HG02623 (cell line): ENCODE results near the gene PPM1H.
"Not testable (repeated sequence)": the region's sequence is repeated elsewhere in the genome, so short reads cannot be mapped to it uniquely, and the experiment has no call there.

ENCODE experiments used
- ATAC-seq: cut with Tn5 transposase; IDR thresholded peaks from one replicate; pipeline ENCODE4 v1.9.1; 2021; ENCODE audit warnings: moderate library complexity; ENCODE audit not compliant: unreplicated experiment

The PPM1H gene

DNA sequence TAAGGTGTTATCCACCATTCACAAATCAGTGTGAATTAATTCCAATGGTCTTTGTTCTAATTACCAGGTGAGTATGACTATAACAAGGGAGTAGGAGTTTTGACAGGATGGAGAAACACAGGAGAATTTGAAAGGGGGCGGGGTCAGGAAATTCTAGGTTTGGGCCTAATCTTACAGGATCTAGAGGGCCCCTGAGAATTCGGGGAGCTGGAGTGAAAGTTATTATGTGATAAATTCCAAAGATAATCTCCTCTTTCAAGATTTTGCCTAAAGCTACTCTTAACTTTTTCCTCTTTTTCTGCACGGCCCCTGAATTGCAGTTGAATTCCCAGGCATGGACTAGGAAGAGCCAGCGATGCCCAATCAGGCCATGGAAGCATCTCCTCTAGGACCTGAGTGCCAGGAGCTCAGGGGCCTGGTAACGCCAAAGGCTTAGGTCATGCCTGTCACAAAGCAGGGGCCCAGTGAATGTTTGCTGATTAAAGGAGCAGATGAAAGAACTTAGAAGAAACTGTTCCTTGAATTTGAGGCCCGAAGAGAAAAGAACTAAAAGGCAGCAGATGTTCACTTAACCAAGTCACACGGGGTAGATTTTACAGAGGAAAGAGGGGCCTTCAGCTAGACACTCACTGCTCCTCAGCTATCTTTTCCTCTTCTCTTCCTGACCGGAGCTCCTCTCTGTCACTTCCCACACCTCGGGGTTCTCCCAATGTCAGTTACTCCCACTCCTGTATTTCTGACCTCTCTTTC is 195.5 kb downstream of the PPM1H start:
- ATAC-seq = no peak

DNA sequence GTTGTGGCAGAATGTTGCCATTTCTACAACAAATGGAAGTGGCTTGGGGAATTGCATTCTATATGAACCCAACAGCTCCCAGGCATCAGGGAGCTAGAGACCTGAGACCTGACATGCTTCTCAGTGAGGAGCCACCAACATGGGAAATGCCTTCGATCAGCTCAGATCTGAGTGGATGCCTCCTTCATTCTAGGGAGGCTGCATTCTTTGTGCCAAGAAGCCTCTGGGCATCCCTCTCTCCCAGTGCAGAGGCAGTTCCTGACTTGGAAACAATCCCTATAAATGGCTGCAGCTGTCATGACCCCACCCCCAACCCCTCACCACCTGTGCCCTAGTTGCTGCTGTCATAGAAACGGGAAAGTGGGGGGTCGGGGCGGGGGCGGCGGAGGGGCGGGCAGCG is 196.3 kb downstream of the PPM1H start:
- no peak for ATAC-seq

DNA sequence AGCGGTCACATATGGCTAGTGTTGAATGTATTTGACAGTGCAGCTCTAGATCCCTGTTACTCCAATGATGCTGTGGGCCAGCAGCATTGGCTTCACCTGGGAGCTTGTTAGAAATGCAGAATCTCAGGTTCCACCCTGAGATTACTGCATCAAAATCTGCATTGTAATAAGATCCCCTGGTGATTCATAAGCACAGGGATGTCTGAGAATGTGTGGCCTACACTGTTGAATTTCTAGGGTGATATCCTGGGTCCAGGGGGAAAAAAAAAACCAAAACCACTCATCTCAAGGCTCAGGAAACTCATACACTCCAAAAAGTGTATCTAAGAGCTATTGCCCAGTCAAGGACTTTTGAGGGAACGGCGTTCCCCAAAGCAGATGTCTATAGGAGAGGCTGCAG is 196.8 kb downstream of the PPM1H start:
- ATAC-seq = no peak

DNA sequence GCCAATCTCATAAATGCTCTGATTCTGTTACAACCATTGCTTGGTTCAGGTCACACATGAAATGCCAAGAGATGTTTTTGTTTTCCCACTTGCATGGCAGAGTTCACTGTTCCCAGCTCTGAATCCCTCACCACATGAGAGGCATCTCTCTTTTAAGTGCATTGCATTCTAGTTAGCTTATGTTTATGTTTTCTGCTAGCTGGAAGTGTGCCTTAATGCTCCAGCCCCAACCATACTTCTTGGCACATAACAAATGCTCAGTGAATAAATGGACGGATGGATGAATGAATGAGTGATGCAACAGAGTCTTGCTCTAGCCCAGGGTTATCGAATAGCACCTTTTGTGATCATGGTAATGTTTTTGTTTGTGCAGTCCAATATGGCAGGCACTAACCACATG is 197.3 kb downstream of the PPM1H start:
- no peak for ATAC-seq

DNA sequence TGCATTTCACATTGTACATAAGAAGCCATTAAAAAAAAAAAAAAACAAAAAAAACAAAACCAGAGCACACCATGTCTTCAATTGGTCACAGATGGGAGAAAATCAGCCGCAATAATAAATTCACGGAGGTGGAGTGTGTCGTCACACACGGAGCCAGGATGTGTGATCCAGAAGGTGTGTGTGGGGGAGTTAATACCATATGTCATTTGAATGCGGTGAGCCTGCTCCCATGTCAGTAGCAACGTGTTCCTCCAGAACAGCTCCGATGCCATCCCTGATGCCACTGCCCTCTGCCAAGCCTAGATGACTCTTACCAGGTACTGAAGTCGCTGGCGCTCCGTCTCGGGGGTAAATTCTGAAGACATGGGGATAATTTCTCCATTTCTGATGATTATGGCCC is 197.8 kb downstream of the PPM1H start:
- no peak for ATAC-seq

DNA sequence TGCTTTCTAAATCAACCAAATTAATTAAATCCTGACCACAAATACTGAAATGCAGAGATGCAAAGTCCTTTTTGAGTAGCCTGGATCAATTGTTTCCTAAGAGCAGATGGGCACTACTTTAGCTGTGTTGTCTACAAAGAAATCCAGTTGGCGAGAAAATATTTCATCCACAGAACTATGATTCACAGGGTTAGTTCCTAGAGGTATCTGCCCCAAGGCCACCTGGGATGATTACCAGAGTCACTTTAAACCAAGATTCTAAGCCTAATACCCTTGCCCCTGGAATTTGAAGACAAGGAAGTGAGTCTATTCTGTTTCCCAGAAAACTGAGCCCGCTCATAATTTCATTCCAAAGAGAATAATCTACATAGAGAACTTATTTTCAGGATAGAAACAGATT is 198.4 kb downstream of the PPM1H start:
- ATAC-seq = no peak

DNA sequence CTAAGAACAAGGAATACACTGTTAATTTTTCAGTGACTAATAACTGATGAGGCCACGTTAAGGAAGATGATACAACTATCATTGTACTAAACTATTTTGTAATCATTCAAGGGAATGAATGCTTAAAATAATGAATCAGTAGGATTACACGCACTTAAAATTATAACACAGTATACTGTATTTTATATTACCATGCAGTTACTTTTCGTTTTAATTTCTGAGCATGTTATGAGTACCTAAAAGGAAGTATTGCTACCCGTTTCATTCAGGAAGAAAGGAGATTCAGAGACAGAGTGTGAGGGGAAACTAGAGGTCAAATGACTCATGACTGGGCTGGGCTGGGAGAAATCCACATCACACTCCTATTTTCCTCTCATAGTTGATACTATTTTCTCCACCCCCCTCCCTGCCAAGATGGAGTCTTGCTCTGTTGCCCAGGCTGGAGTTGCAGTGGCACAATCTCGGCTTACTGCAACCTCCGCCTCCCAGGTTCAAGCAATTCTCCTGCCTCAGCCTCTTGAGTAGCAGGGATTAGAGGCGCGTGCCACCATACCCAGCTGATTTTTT is 202.0 kb downstream of the PPM1H start:
- no peak for ATAC-seq

DNA sequence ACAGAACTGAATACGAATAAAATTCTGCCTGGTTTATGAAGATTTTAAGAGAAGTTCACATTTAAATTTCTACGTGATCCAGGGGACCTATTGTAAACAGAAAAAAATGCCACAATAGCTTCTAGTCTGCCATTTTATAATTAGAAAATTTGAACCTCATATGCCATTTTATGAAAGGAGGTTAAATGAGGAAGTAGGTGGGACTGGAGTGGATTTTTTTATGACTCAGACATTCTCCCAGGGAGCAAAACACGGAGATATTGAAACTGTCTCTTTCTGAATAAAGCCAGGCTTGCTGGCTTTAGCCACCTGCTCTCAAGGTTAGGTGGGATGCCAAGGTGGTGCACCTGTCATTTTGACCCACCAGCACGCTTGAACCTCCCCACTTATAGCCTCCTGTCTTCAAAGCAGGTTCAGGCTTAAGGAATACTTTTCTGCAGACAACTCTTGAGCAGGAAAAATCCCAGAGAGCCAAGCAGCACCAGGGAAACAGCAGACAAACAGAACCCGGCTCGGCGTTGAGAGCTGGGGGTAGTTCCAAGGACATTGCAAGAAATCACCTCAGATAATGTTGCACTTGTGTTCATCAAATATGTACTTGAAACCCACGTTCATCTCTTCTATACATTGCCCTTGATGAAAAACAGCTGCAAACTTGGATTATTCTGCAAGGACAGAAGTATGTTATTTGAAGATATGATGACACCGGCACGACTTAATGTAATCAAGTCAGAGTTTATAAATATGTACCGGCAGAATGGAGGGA is 203.7 kb downstream of the PPM1H start:
- peak; percentile 45 for ATAC-seq

DNA sequence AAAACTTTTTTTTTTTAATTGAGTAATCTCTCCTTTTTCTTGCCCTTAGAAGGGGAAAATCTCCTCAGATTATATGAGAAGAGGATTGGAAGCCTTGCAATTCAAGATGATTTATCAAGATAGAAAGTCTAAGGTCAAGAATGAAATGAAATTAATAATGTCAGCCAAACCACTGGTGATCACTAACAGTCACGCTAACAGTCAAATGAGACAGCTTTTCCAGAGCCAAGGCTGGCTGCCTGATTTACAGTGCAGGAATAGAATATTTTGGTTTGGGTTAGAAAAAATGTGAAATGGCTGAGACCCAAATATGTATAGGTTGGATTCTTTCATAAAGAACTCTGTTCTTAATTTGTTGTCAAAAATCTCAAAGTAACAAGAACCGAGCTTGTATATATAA is 204.3 kb downstream of the PPM1H start:
- ATAC-seq = no peak

DNA sequence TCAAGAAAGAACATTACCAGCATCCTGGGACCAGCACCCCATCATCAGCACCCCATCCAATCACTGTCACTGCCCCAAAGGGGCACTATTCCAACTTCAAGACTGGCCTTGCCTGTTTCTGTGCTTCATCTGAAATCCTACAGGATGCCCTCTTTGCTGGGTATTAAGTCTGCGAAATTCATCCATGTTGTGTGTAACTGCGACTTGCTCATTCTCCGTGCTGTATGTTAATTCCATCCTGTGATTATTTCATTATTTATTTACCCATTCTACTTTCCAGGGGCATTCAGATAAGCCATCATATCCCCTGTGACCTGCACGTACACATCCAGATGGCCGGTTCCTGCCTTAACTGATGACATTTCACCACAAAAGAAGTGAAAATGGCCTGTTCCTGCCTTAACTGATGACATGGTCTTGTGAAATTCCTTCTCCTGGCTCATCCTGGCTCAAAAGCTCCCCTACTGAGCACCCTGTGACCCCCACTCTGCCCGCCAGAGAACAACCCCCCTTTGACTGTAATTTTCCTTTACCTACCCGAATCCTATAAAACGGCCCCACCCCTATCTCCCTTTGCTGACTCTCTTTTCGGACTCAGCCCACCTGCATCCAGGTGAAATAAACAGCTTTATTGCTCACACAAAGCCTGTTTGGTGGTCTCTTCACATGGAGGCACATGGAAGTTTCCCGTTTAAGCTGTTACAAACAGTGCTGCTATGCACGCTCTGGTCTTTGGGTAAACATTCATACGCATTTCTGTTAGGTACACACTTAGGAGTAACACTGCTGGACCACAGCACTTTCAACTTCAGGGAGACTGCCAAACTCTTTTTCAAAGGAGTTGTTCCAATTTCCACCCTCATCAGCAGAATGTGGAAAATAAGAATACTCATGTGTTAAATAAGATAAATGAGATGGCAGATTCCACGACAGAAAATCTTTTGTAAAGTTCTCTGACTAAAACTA is 205.1 kb downstream of the PPM1H start:
- ATAC-seq = not testable (repeated sequence)

DNA sequence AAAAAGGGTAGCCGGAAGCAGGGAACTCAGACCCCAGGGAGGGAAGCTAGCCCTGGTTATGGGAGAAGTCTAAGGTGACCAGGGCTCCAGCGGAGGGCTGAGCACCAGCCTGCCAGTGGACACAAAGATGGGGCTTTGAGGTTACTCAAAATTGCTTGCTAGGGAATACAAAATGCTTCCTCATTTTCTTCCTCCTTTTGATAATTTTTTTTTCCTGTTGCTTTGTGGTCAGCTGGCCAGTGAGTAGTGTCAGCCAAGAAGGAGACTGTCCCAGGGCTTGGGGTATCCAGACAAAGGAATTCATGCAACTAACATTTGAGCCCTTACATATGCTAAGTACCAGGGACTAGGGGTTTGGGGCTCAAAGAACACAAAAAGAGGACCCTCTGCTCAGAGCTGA is 206.2 kb downstream of the PPM1H start:
- ATAC-seq = no peak

DNA sequence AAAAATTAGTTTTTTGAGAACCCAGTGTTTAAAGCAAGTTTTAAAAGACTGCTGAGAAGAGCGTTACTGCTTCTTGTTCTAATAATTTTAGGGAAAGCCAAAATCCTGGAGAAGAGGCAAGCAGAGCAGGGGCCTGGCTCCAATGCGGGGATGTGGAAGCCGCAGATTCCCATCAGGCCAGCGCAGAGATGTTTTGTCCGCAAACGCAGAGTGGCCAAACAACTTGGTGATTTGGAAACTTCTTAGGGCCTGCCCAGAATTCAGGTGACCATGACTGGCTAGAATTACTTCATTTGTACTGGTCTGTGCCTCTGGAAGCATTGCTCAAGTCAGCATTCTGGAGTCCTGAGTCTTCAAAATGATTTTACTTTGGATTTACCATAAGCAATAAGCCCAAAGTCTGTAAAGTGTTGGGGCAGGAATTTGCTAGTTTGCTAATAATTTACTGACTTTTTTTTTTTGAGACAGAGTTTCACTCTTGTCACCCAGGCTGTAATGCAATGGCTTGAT is 208.4 kb downstream of the PPM1H start:
- no peak for ATAC-seq

DNA sequence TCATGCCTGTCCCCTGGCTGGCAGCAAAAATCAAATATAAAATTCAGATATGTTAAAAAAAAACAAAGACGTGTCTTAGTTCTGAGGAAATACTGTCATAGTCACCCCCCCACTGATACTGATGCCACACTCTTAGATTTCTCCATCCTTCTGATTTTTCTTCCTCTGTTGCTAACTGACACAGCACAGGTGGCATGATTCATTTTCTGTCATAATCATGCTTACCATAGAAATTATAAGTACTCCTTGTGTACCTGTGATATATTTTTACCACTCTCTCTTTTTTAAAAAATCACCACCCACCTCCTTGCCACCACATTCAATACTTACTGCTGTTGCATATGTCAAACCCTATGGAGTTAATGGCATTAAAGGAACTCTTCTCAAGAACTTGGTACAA is 209.2 kb downstream of the PPM1H start:
- ATAC-seq = no peak

DNA sequence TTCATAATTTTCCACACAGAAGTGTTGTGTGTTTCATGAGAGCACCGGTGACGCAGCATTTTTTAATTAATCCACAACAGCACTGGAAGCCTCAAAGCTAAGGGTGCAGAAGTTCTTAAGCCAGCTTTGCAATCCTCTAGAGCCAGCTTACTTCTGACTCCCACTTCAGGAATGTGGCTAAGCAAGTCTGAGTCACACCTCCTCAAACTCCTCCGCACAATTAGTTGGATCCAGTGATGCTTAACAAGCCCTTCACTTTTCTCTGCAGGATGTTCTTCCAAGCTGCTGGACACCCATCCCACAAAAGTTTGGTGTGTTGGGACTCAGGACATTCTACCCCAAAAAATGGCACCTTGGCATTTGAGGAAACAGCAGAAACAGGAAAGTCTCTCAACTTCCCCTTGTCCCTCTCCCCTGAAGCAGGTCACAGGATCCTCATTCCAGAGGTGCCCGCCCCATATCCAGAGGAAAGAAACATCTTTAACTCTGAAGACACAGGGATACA is 210.0 kb downstream of the PPM1H start:
- no peak for ATAC-seq

DNA sequence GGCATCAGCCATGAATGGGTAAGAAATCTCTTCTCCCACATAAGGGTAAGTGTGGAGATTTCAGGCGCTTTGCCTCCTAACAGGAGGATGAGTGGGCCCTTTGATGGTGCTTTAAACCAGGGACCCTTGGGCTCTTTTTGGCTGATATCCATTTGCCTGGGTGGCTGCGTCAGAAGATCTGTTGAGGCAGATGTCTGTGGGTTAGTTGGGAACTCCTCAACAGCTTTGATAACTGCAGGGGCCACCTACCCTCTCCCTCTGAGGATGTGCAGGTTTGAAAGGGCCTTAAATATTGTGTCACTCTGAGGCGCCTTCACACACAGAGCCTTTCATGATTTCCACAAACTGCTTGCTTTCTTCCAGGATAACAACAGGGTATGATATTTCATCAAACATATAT is 210.7 kb downstream of the PPM1H start:
- ATAC-seq = no peak

DNA sequence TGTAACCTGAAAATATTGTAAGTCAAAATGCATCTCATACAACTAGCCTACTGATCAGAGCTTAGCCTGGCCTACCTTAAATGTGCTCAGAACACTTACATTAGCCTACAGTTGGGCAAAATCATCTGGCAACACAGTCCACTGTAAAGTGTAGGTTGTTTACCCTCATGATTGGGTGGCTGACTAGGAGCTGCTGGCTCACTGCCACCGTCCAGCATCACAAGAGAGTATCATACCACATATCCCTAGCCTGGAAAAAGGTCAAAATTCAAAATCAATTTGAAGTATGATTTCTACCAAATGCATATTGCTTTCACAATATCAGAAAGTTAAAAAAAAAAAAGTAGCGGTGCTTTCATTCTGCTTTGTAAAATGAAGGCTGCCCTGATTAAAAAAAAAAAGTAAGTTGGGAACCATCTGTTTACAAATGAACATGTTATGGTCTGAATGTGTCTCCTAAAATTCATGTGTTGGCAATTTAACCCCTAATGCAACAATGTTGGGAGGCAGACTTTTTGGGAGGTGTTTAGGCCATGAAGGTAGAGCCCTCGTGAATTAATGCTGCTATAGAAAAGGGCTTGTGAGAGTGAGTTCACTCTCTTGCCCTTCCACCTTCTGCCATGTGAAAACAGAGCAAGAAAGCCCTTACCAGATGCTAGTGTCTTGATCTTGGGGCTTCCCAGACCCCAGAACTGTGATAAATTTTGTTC is 211.8 kb downstream of the PPM1H start:
- ATAC-seq = no peak

DNA sequence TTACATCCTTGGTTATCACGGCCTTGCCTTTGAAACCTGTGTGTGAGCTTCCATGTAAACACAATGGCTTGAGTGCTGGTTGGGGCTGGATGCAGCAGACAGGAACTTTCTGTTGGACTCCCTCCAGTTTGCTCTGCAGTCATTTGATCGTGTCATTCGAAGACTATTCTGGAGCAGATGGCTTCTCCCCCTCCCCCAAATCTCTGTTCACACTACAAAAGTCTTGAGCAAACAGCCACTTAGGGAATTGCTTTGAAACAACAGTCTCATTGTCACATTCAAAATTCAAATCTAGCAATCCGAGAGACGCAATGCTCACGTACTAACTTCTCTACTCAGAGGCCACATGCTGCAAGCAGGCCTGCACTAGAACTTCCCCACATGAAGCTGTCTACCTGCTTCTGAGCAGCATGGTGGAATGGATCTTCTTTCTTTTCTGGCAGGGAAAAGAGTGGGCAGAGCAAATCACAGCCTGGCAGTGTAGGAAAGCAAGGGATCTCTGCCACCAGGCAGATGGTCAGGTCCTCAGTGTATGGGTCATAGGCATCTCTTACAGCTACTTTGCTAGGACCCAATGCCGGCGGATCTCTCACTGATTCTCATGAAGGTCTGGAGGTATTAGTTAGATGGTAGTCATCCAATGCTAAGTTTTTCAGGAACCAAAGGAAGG is 214.2 kb downstream of the PPM1H start:
- no peak for ATAC-seq

DNA sequence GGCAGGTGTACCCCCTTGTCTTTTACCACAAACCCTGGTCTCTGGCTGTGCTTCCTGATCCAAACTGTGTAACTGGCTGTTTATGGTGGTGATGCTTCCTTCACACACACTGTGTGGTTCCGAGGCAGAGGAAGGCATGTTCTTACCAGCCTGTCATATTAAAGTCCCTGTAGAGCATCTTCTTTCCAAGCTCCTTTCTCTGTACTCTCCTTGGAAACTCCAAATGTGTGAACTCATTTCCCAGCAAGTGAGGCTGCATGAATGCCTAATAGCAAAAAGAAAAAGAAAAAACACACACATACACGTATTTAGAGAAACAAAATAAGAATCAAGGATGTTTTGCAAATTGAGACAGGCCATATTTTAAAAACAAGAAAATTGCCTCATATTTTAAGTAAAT is 214.9 kb downstream of the PPM1H start:
- no peak for ATAC-seq

DNA sequence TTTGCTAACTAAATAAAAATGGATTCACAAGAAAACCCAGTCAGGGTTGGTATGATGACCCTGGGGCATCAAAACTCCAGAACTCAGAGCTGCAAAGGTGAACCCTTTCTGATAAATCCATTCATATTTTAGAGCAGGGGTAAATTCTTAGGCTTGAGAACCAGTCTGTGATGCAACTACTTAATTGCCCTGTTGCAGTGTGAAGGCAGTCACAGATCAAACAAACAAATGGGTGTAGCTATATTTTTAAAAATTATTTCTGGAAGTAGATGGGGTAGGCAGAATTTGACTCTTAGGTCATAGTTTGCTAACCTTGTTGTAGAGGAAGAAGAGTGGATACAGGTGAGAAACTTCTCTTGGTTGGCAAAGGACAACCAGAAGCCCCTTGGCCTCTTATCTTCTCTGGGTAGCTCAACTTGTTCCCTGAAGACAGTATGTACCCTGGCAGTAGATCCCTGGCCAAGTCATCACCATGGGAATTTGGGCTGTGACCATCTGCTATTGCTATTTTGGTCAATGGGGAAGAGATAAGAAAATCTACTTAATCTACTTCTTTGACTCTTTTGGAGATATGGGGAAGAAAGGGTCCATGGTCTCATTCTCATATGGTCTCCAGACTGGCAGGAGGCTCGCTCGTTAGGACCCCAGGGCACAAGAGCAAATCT is 216.1 kb downstream of the PPM1H start:
- ATAC-seq = no peak
